ENCODE measurements around the gene B4GALT7. TPM values are rescaled to one million over a fixed set of nuclear protein-coding genes. Genes with fewer than 3 reads are reported as not detected.

Gene B4GALT7
- total and polyA plus RNA-seq, 3 donors from 2014 or later = 39.9 to 55.7 (median 49.9) TPM

GRCh38 chr5:177601577-177602457 lies 1.9 kb downstream of the B4GALT7 start:
- Histone ChIP-seq H3K36me3 (ENCODE audit: low read depth, missing control alignments) (no peaks in the 10 kb centered on the region), H3K4me1 (peaks cover 28% of the 10 kb centered on the region), H3K4me3 (no peak overlapping the region), H3K27me3 (no peaks in the 10 kb centered on the region), H3K27ac (no peak overlapping the region), H3K9me3 (no peaks in the 10 kb centered on the region)
- WGBS, 2 donors = 78 to 92% methylated on average over 11 to 13 of the region's 13 CpGs
- peak; percentile 64 for DNase-seq
- intact Hi-C loops (cut with DNase I; ENCODE audit: low total_unique reads) = no loop called here
- no peak for TF ChIP-seq POLR2A (IDR thresholded peaks at IDR 0.05)
- TF ChIP-seq, protein P1, sequence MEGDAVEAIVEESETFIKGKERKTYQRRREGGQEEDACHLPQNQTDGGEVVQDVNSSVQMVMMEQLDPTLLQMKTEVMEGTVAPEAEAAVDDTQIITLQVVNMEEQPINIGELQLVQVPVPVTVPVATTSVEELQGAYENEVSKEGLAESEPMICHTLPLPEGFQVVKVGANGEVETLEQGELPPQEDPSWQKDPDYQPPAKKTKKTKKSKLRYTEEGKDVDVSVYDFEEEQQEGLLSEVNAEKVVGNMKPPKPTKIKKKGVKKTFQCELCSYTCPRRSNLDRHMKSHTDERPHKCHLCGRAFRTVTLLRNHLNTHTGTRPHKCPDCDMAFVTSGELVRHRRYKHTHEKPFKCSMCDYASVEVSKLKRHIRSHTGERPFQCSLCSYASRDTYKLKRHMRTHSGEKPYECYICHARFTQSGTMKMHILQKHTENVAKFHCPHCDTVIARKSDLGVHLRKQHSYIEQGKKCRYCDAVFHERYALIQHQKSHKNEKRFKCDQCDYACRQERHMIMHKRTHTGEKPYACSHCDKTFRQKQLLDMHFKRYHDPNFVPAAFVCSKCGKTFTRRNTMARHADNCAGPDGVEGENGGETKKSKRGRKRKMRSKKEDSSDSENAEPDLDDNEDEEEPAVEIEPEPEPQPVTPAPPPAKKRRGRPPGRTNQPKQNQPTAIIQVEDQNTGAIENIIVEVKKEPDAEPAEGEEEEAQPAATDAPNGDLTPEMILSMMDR (IDR thresholded peaks at IDR 0.05) = peak in 2 of 3 experiments; percentile 20 to 30

DNA sequence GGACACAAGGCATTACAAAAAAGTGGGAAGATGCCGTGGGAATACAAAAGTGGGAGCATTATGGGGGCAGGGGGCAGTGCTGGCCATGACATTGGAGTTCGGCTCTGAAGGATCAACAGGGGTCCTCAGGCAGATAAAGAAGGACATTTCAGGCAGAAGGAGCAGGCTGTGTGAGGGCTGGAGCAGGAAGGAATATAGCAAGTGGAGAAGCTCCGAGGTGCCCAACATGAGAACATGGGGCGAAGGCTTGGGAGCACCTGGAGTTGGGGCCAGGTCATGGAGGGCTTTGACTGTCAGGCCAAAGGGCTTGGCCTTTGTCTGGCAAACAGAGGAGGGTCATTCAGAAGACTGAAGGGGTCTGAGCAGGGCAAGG lies 2.5 kb downstream of the B4GALT7 start:
- no peaks in the 10 kb centered on the region for H3K36me3 ChIP-seq (ENCODE audit: low read depth, missing control alignments)
- no peaks in the 10 kb centered on the region for H3K9me3 ChIP-seq
- H3K27ac ChIP-seq = no peak overlapping the region
- TF ChIP-seq, protein P1 (IDR thresholded peaks at IDR 0.05) = no peak
- TF ChIP-seq POLR2A (IDR thresholded peaks at IDR 0.05) = no peak
- no peak for DNase-seq
- peaks cover 33% of the 10 kb centered on the region for H3K4me1 ChIP-seq
- no peak overlapping the region for H3K4me3 ChIP-seq
- intact Hi-C loops (cut with DNase I; ENCODE audit: low total_unique reads) = no loop called here
- no peaks in the 10 kb centered on the region for H3K27me3 ChIP-seq
- 66 to 79% methylated on average over 4 of the region's 4 CpGs for WGBS, 2 donors

DNA sequence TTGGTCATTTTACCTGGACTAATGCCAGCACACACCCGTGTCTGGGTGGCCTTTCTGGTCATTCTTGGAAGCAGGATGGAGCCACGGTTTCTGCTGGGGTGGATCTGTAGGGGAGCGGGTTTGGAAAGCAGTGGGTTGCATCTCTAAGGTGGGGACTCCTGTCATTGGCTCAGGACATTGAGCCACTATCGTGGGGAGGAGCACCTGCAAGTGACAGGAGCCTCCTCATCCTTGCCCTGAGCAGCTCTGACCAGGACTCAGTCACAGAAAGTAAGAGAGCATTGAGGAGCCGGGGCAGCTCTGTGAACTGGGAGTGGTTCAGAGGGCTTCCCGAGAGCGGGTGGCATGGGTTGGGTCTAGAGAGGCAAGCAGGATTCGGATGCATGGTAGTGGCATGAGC lies 3.7 kb downstream of the B4GALT7 start:
- no peak overlapping the region for H3K27ac ChIP-seq
- no peaks in the 10 kb centered on the region for H3K9me3 ChIP-seq
- no peak for DNase-seq
- intact Hi-C loops (cut with DNase I; ENCODE audit: low total_unique reads) = no loop called here
- peaks cover 37% of the 10 kb centered on the region for H3K4me1 ChIP-seq
- no peaks in the 10 kb centered on the region for H3K27me3 ChIP-seq
- no peaks in the 10 kb centered on the region for H3K36me3 ChIP-seq (ENCODE audit: low read depth, missing control alignments)
- peak overlapping the region in 1 of 2 donors; percentile 37 for H3K4me3 ChIP-seq
- 47 to 65% methylated on average over 4 to 8 of the region's 8 CpGs for WGBS, 2 donors
- TF ChIP-seq, protein P1 (IDR thresholded peaks at IDR 0.05) = no peak
- no peak for TF ChIP-seq POLR2A (IDR thresholded peaks at IDR 0.05)

- Histone ChIP-seq H3K27ac (no peak overlapping the region), H3K4me1 (peaks cover 34% of the 10 kb centered on the region), H3K9me3 (no peaks in the 10 kb centered on the region), H3K36me3 (ENCODE audit: low read depth, missing control alignments) (no peaks in the 10 kb centered on the region), H3K27me3 (no peaks in the 10 kb centered on the region), H3K4me3 (peak overlapping the region in 1 of 2 donors; percentile 37)
- 63 to 65% methylated on average over 15 to 27 of the region's 27 CpGs for WGBS, 2 donors
- intact Hi-C loops (cut with DNase I; ENCODE audit: low total_unique reads) = no loop called here
- peak; percentile 48 for DNase-seq
- TF ChIP-seq, protein P1 (IDR thresholded peaks at IDR 0.05) = no peak
- no peak for TF ChIP-seq POLR2A (IDR thresholded peaks at IDR 0.05)
Measured at GRCh38 chr5:177604116-177604521, 4.2 kb downstream of the B4GALT7 start.

Measured in testis (tissue), 3 donors.